Keratinocyte (primary cell): ENCODE results near the gene JAKMIP3. TPM values are rescaled to one million over a fixed set of nuclear protein-coding genes. Genes with fewer than 3 reads are reported as not detected.

Experiments
- DNase-seq: peaks from one replicate; pipeline ENCODE4 v3.0.0-alpha.2; 2011; ENCODE audit warnings: low read depth, missing footprints, low spot score
- FAIRE-seq: peaks from 2 replicates; lab custom pipeline; 2011; peaks lifted over from hg19 to GRCh38; lab: Jason Lieb, UNC
- H2AFZ ChIP-seq: 2 replicates; pipeline ENCODE4 v1.6.0; 2012; ENCODE audit warnings: low read length, control low read depth, inconsistent platforms; ENCODE audit not compliant: control insufficient read depth
- H3K27ac ChIP-seq: 2 replicates; pipeline ENCODE4 v1.5.1; 2011; ENCODE audit warnings: low read length; ENCODE audit not compliant: control insufficient read depth, insufficient read depth
- H3K27me3 ChIP-seq: 3 replicates; pipeline ENCODE4 v1.6.0; 2011; ENCODE audit warnings: low read length; ENCODE audit not compliant: control insufficient read depth, insufficient read depth; ENCODE audit errors: extremely low read depth
- H3K36me3 ChIP-seq, 2 experiments: 2 replicates in 1 of 2; 3 replicates in 1 of 2; pipeline ENCODE4 v1.5.1; 2011; ENCODE audit warnings: low read length in 2 of 2, mild to moderate bottlenecking in 1 of 2; ENCODE audit not compliant: control insufficient read depth in 2 of 2, insufficient read depth in 2 of 2; ENCODE audit errors: extremely low read depth in 1 of 2
- H3K4me1 ChIP-seq: 3 replicates; pipeline ENCODE4 v1.5.1; 2011; ENCODE audit warnings: low read length; ENCODE audit not compliant: control insufficient read depth, insufficient read depth; ENCODE audit errors: extremely low read depth
- H3K4me2 ChIP-seq: 3 replicates; pipeline ENCODE4 v1.6.0; 2011; ENCODE audit warnings: low read depth, low read length; ENCODE audit not compliant: control insufficient read depth, insufficient read depth; ENCODE audit errors: extremely low read depth
- H3K4me3 ChIP-seq, 3 experiments: fragments of 200-600 bp in 1 of 3; sonication (generic) in 1 of 3; 2 replicates in 2 of 3; 3 replicates in 1 of 3; pipeline ENCODE4 v1.5.1; 2011 to 2016; ENCODE audit warnings: low read length in 3 of 3, mild to moderate bottlenecking in 3 of 3, control low read depth in 2 of 3, inconsistent platforms in 1 of 3, low read depth in 1 of 3, mixed read lengths in 1 of 3, mixed run types in 1 of 3, moderate library complexity in 1 of 3; ENCODE audit not compliant: control insufficient read depth in 2 of 3, insufficient read depth in 2 of 3; ENCODE audit errors: extremely low read depth in 1 of 3
- H3K79me2 ChIP-seq: 2 replicates; pipeline ENCODE4 v1.6.0; 2012; ENCODE audit warnings: low read length; ENCODE audit not compliant: control insufficient read depth, insufficient read depth
- H3K9ac ChIP-seq: 3 replicates; pipeline ENCODE4 v1.6.0; 2011; ENCODE audit warnings: low read length; ENCODE audit not compliant: control insufficient read depth, insufficient read depth; ENCODE audit errors: extremely low read depth
- H3K9me1 ChIP-seq: 3 replicates; pipeline ENCODE4 v1.6.0; 2011; ENCODE audit warnings: low read length; ENCODE audit not compliant: control insufficient read depth, insufficient read depth; ENCODE audit errors: extremely low read depth
- H3K9me3 ChIP-seq: 2 replicates; pipeline ENCODE4 v1.5.1; 2012; ENCODE audit warnings: low read depth, low read length; ENCODE audit not compliant: control insufficient read depth
- H4K20me1 ChIP-seq: 3 replicates; pipeline ENCODE4 v1.6.0; 2011; ENCODE audit warnings: low read length; ENCODE audit not compliant: control insufficient read depth, insufficient read depth; ENCODE audit errors: extremely low read depth
- EZH2 ChIP-seq: IDR thresholded peaks from one replicate; pipeline ENCODE4 v1.6.1; 2012; ENCODE audit warnings: inconsistent platforms, mild to moderate bottlenecking, low read length, moderate library complexity
- dilution Hi-C: fragments of 300-500 bp; cut with MboI; formaldehyde crosslinking; loops from one replicate; pipeline ENCODE4 v1.7.0; 2020; ENCODE audit warnings: low sequenced_read_pairs; ENCODE audit not compliant: extremely low pct_ligation_motif_present
- polyA plus RNA-seq, 5 experiments: library from polyadenylated mRNA; depleted of rRNA in 3 of 5; stranded (reverse) in 3 of 5; stranded (forward) in 1 of 5; unstranded in 1 of 5; fragments of >200 nt; gene quantifications; 1 replicate in 1 of 5; 2 replicates in 3 of 5; 3 replicates in 1 of 5; pipeline versions ENCODE4 v1.2.1 to v1.2.3, GENCODE V29; 2011 to 2012; ENCODE audit warnings: missing spikeins in 2 of 5, low read depth in 1 of 5, low replicate concordance in 1 of 5
- TF ChIP-seq, protein P1 (sequence below), 3 experiments: IDR thresholded peaks in 1 of 3; conservative IDR thresholded peaks in 1 of 3; optimal IDR thresholded peaks in 1 of 3; 2 replicates in 2 of 3; 3 replicates in 1 of 3; pipeline versions ENCODE3 to v1.5.1; 2011; ENCODE audit warnings: low read length in 3 of 3, mild to moderate bottlenecking in 3 of 3, moderate library complexity in 2 of 3, control low read depth in 1 of 3, inconsistent platforms in 1 of 3; ENCODE audit not compliant: insufficient read depth in 2 of 3; ENCODE audit errors: extremely low read depth in 1 of 3

The JAKMIP3 gene
- polyA plus RNA-seq, 1 donor (not counting 4 experiments of a cell fraction or from before 2014, with no cell fraction given) = 0.05 TPM

DNA sequence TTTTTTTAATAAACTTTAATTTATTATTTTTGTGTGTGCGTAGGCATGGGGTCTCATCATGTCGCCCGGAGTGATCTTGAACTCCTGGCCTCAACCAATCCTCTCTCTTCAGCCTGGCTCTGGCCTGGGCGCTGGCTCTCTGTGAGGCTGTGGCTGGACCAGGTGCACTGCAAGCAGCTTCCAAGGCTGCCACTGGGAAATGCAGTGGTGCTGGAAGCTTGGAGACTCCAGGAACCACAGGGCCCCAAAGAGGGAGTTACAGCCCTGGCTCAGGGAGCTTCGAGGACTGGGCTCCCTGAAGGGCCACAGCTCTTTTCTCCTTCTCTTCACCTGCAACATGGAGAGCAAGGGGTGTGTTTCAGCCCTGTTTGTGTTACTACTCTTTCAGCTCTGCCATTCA is 47.3 kb upstream of the JAKMIP3 start:
- no peaks in the 10 kb centered on the region for H3K27me3 ChIP-seq
- TF ChIP-seq, protein P1, sequence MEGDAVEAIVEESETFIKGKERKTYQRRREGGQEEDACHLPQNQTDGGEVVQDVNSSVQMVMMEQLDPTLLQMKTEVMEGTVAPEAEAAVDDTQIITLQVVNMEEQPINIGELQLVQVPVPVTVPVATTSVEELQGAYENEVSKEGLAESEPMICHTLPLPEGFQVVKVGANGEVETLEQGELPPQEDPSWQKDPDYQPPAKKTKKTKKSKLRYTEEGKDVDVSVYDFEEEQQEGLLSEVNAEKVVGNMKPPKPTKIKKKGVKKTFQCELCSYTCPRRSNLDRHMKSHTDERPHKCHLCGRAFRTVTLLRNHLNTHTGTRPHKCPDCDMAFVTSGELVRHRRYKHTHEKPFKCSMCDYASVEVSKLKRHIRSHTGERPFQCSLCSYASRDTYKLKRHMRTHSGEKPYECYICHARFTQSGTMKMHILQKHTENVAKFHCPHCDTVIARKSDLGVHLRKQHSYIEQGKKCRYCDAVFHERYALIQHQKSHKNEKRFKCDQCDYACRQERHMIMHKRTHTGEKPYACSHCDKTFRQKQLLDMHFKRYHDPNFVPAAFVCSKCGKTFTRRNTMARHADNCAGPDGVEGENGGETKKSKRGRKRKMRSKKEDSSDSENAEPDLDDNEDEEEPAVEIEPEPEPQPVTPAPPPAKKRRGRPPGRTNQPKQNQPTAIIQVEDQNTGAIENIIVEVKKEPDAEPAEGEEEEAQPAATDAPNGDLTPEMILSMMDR (optimal IDR thresholded peaks at IDR 0.05 in 1 of 3, IDR thresholded peaks at IDR 0.05 in 1 of 3, conservative IDR thresholded peaks at IDR 0.05 in 1 of 3; ENCODE audit: extremely low read depth in 1 of 3, insufficient read depth in 2 of 3, low read length in 3 of 3) = no peak
- TF ChIP-seq EZH2 = no peak
- H3K4me1 ChIP-seq = peaks cover 6% of the 10 kb centered on the region
- no peaks in the 10 kb centered on the region for H3K79me2 ChIP-seq
- no peak overlapping the region for H3K4me2 ChIP-seq
- dilution Hi-C loops = no loop called here
- no peaks in the 10 kb centered on the region for H3K36me3 ChIP-seq
- FAIRE-seq (no peak), DNase-seq (no peak)
- no peak overlapping the region for H3K9ac ChIP-seq
- no peak overlapping the region for H3K27ac ChIP-seq
- no peaks in the 10 kb centered on the region for H3K9me3 ChIP-seq
- H4K20me1 ChIP-seq = no peaks in the 10 kb centered on the region
- no peak overlapping the region for H3K4me3 ChIP-seq
- H3K9me1 ChIP-seq = no peaks in the 10 kb centered on the region
- no peak overlapping the region for H2AFZ ChIP-seq

DNA sequence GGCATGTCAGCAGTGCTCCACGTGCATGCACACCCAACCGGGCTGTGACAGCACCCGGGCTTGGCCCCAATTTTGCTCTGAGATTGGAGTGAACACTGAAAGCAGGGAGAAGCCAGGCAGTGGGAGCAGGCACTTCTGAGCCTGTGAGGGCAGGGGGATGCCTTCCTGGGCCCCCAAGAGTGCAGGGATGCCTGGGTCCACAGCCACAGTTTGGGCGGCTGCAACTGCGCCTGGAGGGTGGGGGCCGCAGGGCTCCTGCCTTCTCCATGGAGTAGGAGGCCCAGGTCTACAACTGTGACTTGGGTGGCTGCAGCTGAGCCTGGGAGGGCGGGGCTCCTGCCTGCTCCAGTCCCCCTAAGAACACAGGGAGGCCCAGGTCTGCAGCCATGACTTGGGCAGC is 46.4 kb upstream of the JAKMIP3 start:
- H3K4me2 ChIP-seq = no peak overlapping the region
- no peak for TF ChIP-seq EZH2
- TF ChIP-seq, protein P1 (optimal IDR thresholded peaks at IDR 0.05 in 1 of 3, IDR thresholded peaks at IDR 0.05 in 1 of 3, conservative IDR thresholded peaks at IDR 0.05 in 1 of 3; ENCODE audit: extremely low read depth in 1 of 3, insufficient read depth in 2 of 3, low read length in 3 of 3) = no peak
- H4K20me1 ChIP-seq = no peaks in the 10 kb centered on the region
- H3K9me3 ChIP-seq = no peaks in the 10 kb centered on the region
- H3K36me3 ChIP-seq = no peaks in the 10 kb centered on the region
- H3K27ac ChIP-seq = no peak overlapping the region
- no peaks in the 10 kb centered on the region for H3K79me2 ChIP-seq
- dilution Hi-C loops = no loop called here
- H3K9me1 ChIP-seq = no peaks in the 10 kb centered on the region
- FAIRE-seq (no peak), DNase-seq (no peak)
- no peak overlapping the region for H2AFZ ChIP-seq
- H3K4me3 ChIP-seq = no peak overlapping the region
- peaks cover 6% of the 10 kb centered on the region for H3K4me1 ChIP-seq
- H3K9ac ChIP-seq = no peak overlapping the region
- no peaks in the 10 kb centered on the region for H3K27me3 ChIP-seq
